Measurements from ENCODE around the gene ABCF1. TPM values are rescaled to one million over a fixed set of nuclear protein-coding genes. Genes with fewer than 3 reads are reported as not detected.

ABCF1 gene
- total and polyA plus RNA-seq, 8 donors, result 7.6 to 32.6 (median 27.4) TPM

DNA sequence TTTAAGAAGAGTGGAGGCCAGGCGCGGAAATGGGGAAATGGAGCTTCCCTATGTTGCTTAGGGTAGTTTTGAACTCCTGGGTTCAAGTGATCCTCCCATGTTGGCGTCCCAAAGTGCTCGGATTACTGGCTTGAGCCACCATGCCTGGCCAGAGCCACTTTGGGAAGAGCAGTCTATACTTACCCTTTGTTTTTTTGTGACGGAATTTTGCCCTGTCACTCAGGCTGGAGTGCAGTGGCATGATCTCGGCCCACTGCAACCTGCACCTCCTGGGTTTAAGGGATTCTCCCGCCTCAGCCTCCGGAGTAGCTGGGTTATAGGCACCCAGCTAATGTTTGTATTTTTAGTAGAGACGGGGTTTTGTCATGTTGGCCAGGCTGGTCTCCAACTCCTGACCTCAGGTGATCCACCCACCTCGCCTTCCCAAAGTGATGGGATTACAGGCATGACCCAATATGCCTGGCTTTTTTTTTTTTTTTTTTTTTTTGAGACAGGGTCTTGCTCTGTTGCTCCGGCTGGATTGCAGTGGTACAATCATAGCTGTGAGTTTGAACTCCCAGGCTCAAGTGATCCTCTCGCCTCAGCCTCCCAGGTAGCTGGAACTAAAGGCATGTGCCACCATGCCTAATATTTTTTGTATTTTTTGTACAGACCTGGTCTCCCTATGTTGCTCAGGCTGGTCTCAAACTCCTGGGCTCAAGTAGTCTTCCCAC is 27.8 kb downstream of the ABCF1 start:
- H3K27me3 ChIP-seq, result no peaks in the 10 kb centered on the region
- H3K36me3 ChIP-seq, result peaks cover 30 to 65% (median 51%) of the 10 kb centered on the region in 4 donors
- no peak overlapping the region for H3K4me3 ChIP-seq
- peak in 1 of 3 donors; percentile 1 for TF ChIP-seq POLR2AphosphoS5 (IDR thresholded peaks at IDR 0.05)
- TF ChIP-seq, protein P1, sequence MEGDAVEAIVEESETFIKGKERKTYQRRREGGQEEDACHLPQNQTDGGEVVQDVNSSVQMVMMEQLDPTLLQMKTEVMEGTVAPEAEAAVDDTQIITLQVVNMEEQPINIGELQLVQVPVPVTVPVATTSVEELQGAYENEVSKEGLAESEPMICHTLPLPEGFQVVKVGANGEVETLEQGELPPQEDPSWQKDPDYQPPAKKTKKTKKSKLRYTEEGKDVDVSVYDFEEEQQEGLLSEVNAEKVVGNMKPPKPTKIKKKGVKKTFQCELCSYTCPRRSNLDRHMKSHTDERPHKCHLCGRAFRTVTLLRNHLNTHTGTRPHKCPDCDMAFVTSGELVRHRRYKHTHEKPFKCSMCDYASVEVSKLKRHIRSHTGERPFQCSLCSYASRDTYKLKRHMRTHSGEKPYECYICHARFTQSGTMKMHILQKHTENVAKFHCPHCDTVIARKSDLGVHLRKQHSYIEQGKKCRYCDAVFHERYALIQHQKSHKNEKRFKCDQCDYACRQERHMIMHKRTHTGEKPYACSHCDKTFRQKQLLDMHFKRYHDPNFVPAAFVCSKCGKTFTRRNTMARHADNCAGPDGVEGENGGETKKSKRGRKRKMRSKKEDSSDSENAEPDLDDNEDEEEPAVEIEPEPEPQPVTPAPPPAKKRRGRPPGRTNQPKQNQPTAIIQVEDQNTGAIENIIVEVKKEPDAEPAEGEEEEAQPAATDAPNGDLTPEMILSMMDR (IDR thresholded peaks at IDR 0.05), result no peak
- no peak for DNase-seq
- no peaks in the 10 kb centered on the region for H3K9me3 ChIP-seq
- WGBS, 5 donors, result 69 to 75% (median 73%) methylated on average over 11 to 12 of the region's 12 CpGs
- no peak overlapping the region for H3K27ac ChIP-seq
- intact Hi-C loops (cut with DNase I; ENCODE audit: low total_unique reads), result loop anchor here (10.0 kb wide), 1 partner anchor 54 kb away; no protein-coding TSS in a partner anchor
- H3K4me1 ChIP-seq, result peaks cover 0 to 21% (median 0%) of the 10 kb centered on the region in 4 donors

DNA sequence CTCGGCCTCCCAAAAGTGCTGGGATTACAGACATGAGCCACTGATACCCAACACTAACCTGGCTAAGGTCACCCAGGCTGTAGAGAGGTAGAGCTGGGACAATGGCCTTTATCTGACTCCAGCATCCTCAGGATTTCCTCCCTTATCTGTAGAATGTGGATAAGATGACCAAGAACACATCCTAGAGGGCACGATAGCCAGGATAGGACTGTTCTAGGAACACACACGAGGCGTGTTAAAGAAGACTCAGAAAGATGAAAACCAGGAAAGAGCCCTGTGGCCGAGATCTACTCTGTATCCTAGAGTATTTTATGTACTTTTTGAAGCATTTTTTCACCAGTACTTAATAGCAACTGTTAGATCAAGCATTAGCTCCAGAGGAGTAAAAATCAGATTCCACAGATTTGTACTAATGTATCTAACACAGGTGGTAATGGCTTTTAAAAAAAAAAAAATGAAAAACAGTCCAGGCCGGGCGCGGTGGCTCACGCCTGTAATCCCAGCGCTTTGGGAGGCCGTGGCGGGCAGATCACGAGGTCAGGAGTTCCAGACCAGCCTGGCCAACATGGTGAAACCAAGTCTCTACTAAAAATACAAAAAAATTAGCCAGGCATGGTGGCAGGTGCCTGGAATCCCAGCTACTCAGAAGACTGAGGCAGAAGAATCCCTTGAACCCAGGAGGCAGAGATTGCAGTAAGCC is 28.5 kb downstream of the ABCF1 start:
- TF ChIP-seq, protein P1 (IDR thresholded peaks at IDR 0.05), result no peak
- TF ChIP-seq POLR2A (IDR thresholded peaks at IDR 0.05), result no peak
- no peak for TF ChIP-seq POLR2AphosphoS5 (IDR thresholded peaks at IDR 0.05)
- TF ChIP-seq EP300 (IDR thresholded peaks at IDR 0.05), result no peak
- DNase-seq, result no peak
- Histone ChIP-seq H3K27me3 (no peaks in the 10 kb centered on the region), H3K27ac (no peak overlapping the region), H3K9me3 (no peaks in the 10 kb centered on the region), H3K4me3 (no peak overlapping the region), H3K36me3 (peaks cover 37 to 66% (median 51%) of the 10 kb centered on the region in 4 donors), H3K4me1 (peaks cover 0 to 21% (median 0%) of the 10 kb centered on the region in 4 donors)
- 66 to 74% (median 69%) methylated on average over 13 of the region's 13 CpGs for WGBS, 5 donors
- intact Hi-C loops (cut with DNase I; ENCODE audit: low total_unique reads), result loop anchor here (10.0 kb wide), 1 partner anchor 55 kb away; no protein-coding TSS in a partner anchor

DNA sequence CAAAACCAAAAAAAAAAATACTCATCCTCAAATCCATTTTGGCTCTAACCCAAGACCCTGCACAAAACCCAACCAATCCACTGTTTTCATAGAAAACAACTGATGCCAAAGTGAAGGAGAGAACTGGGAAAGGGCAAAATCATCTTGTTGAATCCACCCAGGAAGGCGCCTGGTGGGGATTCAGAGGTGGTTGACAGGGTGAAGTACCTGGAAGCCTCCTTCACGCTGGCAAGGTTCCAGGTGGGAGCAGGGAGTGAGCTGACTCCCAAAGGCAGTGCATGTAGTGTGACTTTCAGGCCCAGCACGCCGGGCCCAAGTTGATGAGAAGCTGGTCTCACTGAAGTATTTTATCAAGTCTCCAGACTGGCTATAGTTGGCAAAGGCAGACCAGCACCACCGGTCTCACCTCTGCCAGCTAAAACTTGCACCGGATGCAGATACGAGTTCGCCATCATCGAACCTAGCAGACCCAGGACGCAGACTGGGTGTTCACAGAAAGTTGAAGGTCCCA is 29.3 kb downstream of the ABCF1 start:
- DNase-seq, result peak; percentile 28 to 42
- WGBS, 5 donors, result 55 to 75% (median 67%) methylated on average over 9 to 10 of the region's 10 CpGs
- H3K36me3 ChIP-seq, result peaks cover 45 to 66% (median 53%) of the 10 kb centered on the region in 4 donors
- H3K4me3 ChIP-seq, result no peak overlapping the region
- TF ChIP-seq POLR2AphosphoS5 (IDR thresholded peaks at IDR 0.05) (no peak), POLR2A (IDR thresholded peaks at IDR 0.05) (no peak), EP300 (IDR thresholded peaks at IDR 0.05) (no peak)
- TF ChIP-seq, protein P1 (IDR thresholded peaks at IDR 0.05), result no peak
- no peak overlapping the region for H3K27ac ChIP-seq
- no peaks in the 10 kb centered on the region for H3K27me3 ChIP-seq
- intact Hi-C loops (cut with DNase I; ENCODE audit: low total_unique reads), result no loop called here
- no peaks in the 10 kb centered on the region for H3K9me3 ChIP-seq
- H3K4me1 ChIP-seq, result peaks cover 0 to 21% (median 0%) of the 10 kb centered on the region in 4 donors

DNA sequence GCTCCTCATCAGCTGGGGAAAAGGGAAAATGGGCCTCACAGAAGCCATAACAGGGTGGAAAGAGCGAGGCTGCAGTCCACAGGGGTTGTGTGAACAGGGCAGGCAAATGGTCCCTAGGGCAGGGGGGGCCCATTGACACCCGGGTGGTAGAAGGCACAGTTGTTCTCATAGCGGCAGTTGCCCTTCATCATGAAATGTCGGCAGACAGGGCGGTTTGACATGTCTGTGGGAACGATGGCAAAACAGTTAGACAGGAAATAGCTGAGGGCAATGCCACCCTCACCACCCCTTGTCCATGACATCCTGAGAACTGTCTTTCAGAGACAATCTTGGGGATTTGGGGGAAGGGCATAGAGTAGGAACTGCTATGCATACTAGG is 30.2 kb downstream of the ABCF1 start:
- WGBS, 5 donors, result 63 to 70% (median 69%) methylated on average over 6 of the region's 6 CpGs
- no peak for DNase-seq
- peaks cover 54 to 75% (median 62%) of the 10 kb centered on the region in 4 donors for H3K36me3 ChIP-seq
- TF ChIP-seq POLR2AphosphoS5 (IDR thresholded peaks at IDR 0.05) (peak in 1 of 3 donors; percentile 8), EP300 (IDR thresholded peaks at IDR 0.05) (no peak)
- intact Hi-C loops (cut with DNase I; ENCODE audit: low total_unique reads), result no loop called here
- H3K4me1 ChIP-seq, result peaks cover 0 to 21% (median 0%) of the 10 kb centered on the region in 4 donors
- H3K27ac ChIP-seq, result no peak overlapping the region
- no peaks in the 10 kb centered on the region for H3K27me3 ChIP-seq
- no peak overlapping the region for H3K4me3 ChIP-seq
- H3K9me3 ChIP-seq, result no peaks in the 10 kb centered on the region
